ENCODE measurements around the gene NECAB3. TPM values are rescaled to one million over a fixed set of nuclear protein-coding genes. Genes with fewer than 3 reads are reported as not detected.

NECAB3 gene
- total and polyA plus RNA-seq, 2 of the 13 experiments (the other 11 are each of a cell fraction or from before 2014, with no cell fraction given): 61.5 to 65.5 TPM

GRCh38 chr20:33686100-33686983 is 12.1 kb upstream of the NECAB3 start, which contains the start of gene E2F1 (continued):
- no peak for TF ChIP-seq ATM (IDR thresholded peaks at IDR 0.05; ENCODE audit: borderline replicate concordance)
- TF ChIP-seq ZNF350 (CRISPR knock-in tag; IDR thresholded peaks at IDR 0.05; ENCODE audit: borderline replicate concordance, low read depth): peak; percentile 7; the same call in 1 of the 2 replicates
- TF ChIP-seq ZNF800 (CRISPR knock-in tag; IDR thresholded peaks at IDR 0.05): no peak
- TF ChIP-seq ZNF687 (CRISPR knock-in tag; IDR thresholded peaks at IDR 0.05): peak; percentile 77
- no peak for TF ChIP-seq EZH2 (conservative IDR thresholded peaks at IDR 0.05; ENCODE audit: low read depth, low read length)
- peak; percentile 98 for TF ChIP-seq CCDC6 (CRISPR knock-in tag; IDR thresholded peaks at IDR 0.05)
- no peak for TF ChIP-seq GLMP (CRISPR knock-in tag; IDR thresholded peaks at IDR 0.05; ENCODE audit: borderline replicate concordance)
- TF ChIP-seq MAFK (conservative IDR thresholded peaks at IDR 0.05 in 1 of 2, IDR thresholded peaks at IDR 0.05 in 1 of 2; ENCODE audit: low read length in 2 of 2): no peak
- peak; percentile 40 for TF ChIP-seq JARID2 (CRISPR knock-in tag; IDR thresholded peaks at IDR 0.05; ENCODE audit: insufficient replicate concordance)
- peak; percentile 23; the same call in 1 of the 2 replicates for TF ChIP-seq FOXA3 (CRISPR knock-in tag; IDR thresholded peaks at IDR 0.05)
- peak; percentile 61 for TF ChIP-seq ZFP41 (CRISPR knock-in tag; IDR thresholded peaks at IDR 0.05; ENCODE audit: borderline replicate concordance)
